CD4-positive, alpha-beta T cell treated with Interleukin-4 for 1 hour (primary cell): Measurements from ENCODE around the gene ZNF688.
"Not testable (repeated sequence)": the region's sequence is repeated elsewhere in the genome, so short reads cannot be mapped to it uniquely, and the experiment has no call there.

ENCODE experiments used
- DNase-seq, 2 donors: peaks; one replicate each; pipeline ENCODE4 v3.0.0-alpha.2; 2020 to 2022

The ZNF688 gene

DNA sequence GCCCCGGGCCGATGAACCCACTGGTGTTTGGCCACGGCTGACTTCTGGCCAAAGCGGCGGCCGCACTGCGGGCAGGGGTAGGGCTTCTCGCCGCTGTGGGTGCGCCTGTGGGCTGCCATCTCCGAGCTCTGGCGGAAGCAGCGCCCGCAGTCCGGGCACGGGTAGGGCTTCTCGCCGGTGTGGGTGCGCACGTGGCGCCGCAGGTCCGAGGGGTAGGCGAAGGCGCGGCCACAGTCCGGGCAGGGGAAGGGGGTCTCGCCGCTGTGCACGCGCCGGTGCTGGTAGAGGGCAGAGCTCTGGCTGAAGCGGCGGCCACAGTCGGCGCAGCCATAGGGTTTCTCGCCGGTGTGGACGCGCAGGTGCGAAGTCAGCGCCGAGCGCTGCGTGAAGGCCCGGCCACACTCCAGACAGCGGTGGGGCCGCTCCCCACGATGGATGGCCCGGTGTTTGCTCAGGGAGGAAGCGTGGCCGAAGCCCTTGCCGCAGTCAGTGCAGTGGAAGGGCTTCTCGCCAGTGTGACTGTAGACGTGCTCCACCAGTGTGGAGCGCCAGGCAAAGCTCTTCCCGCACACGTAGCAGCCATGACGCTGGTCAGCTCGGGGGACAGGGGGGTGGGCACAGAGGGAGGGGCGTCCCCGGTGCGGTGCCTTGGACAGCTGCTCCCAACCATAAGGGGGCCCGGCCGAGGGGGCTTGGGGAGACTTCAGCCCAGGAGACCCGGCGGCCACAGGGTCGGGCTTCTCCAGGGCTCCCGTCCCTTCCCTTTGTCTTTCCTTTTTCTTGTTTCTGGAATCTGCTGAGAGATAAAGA is 16.0 kb downstream of the ZNF688 start:
- no peak for DNase-seq

DNA sequence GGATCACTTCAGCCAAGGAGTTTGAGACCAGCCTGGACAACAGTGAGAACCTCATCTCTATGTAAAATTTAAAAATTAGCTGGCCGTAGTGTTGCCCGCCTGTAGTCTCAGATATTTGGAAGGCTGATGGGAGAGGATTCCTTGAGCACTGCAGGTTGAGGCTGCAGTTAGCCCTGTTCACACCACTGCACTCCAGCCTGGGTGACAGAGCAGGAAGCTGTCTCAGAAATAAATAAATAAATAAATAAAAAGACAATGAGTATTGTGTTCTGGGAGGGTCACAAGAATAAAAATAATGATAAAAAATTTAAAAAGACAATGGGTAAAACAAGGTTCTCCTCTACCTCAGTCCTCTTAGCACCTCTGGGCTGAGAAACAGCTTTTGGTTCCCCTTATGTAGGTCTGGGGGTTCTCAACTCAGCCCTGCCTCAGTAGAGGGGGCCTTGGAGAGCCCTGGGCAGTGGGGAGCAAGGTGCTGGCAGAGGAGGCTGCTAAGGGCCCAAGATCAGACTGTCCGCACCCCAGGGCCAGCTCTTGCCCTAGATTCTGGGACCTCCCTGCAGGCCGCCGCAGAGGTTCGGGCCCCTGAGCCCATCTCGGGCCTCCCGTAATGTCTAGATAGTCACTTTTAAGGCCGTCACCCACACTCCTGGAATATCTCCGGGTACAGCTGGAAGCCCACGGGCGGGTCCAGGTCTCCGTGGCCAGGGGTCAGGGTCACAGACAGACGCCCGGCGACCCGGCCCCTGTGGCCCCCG is 16.8 kb downstream of the ZNF688 start:
- no peak for DNase-seq

GRCh38 chr16:30553393-30553899 is 18.1 kb downstream of the ZNF688 start:
- no peak for DNase-seq

- DNase-seq: no peak
Measured at GRCh38 chr16:30552956-30553355, 18.6 kb downstream of the ZNF688 start.

GRCh38 chr16:30551781-30552180 is 19.7 kb downstream of the ZNF688 start:
- DNase-seq: peak; percentile 65 to 89

DNA sequence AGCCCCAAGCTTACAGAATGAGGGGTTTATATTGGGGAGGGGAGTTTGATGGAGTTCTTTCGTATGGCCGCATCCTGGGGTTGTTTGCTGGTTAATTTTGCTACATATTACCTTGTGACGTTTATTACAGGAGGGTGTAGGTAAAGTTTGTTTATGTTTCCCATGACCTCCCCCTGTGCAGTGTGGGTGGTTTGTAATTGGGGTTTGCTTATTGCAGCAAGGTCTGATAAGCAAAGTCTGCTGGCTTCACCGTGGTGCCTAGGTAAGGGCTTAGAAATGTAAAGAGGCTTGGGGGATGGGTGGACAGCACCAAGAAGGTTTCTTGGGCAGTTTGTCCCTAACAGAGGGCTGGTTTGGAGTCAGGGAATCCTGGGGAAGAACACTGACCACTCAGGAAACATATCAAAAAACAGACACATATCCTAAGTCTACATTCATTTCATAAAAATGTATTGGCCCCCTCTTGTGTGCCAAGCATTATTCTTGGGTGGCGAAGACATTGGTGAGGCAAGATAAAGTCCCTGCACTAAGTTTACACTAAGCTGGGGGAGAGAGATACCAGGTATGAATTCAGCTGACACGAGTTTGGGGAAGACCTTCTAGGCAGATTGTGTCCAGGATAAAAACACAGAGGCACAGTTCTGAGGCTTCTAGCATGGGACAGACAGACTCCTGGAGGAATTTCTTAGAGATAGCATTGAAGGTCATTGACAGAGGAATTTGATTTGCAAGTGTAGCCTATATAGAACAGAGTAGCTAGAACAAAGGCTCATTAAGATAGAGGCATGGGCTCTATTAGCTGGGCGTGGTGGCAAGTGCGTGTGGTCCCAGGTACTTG is 22.9 kb downstream of the ZNF688 start:
- no peak for DNase-seq

GRCh38 chr16:30546115-30546514 is 25.4 kb downstream of the ZNF688 start:
- no peak for DNase-seq

GRCh38 chr16:30543067-30543466 is 28.4 kb downstream of the ZNF688 start:
- DNase-seq: no peak

DNA sequence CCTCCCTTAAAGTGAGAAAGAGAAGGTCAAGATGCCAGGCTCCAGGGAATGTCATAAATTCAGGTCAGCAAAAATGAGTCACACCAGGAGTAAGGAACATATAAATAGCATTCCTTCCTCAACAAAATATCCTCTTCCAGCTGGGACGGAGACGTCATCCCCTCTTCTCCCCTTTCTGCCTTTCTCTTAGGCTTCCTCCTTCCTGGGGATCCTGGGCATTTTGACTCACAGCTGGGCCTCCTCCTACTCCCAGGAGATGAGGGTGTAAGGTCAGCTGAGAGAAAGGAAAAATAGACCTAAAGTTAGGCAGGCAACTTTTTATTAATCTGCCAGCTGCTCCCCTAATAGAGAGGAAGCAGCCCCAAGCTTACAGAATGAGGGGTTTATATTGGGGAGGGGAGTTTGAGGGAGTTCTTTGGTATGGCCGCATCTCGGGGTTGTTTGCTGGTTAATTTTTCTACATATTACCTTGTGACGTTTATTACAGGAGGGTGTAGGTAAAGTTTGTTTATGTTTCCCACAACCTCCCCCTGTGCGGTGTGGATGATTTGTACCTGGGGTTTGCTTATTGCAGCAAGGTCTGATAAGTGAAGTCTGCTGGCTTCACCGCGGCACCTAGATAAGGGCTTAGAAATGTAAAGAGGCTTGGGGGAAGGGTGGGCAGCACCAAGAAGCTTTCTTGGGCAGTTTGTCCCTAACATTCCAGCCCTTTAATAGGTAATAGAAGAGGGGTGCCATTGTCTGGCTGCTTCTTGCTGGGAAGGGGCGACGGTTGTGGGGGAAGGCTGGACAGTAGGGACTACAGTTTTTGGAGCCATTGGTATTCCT is 29.8 kb downstream of the ZNF688 start:
- DNase-seq: no peak

DNA sequence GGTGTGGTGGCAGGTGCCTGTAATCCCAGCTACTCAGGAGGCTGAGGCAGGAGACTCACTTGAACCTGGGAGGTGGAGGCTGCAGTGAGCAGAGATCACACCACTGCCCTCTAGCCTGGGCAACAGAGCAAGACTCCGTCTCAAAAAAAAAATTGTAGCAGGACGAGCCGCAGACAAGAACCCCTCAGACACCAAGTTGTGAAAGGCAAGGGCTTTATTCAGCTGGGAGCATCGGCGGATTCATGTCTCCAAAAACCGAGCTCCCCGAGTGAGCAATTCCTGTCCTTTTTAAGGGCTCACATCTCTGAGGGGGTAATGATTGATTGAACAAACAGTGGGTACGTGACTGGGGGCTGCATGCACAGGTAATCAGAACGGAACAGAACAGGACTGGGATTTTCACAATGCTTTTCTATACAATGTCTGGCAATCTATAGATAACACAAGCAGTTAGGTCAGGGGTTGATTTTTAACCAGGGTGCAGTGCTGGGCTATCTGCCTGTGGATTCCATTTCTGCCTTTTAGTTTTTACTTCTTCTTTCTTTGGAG is 30.5 kb downstream of the ZNF688 start:
- DNase-seq: not testable (repeated sequence)

DNA sequence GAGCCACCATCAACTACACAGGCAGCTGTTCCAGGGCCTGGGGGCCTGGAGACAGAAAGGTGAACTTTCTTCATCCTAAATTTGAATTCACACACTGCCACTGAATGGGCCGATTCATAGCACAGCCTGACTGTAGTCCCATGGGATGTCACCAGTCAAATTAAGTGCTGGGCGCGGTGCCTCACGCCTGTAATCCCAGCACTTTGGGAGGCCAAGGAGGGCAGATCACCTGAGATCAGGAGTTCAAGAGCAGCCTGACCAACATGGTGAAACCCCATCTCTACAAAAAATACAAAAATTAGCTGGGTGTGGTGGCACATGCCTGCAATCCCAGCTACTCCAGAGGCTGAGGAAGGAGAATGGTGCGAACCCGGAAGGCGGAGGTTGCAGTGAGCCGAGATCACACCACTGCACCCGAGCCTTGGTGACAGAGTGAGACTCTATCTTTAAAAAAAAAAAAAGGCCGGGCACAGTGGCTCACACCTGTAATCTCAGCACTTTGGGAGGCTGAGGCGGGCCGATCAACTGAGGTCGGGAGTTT is 31.5 kb downstream of the ZNF688 start:
- DNase-seq: not testable (repeated sequence)

DNA sequence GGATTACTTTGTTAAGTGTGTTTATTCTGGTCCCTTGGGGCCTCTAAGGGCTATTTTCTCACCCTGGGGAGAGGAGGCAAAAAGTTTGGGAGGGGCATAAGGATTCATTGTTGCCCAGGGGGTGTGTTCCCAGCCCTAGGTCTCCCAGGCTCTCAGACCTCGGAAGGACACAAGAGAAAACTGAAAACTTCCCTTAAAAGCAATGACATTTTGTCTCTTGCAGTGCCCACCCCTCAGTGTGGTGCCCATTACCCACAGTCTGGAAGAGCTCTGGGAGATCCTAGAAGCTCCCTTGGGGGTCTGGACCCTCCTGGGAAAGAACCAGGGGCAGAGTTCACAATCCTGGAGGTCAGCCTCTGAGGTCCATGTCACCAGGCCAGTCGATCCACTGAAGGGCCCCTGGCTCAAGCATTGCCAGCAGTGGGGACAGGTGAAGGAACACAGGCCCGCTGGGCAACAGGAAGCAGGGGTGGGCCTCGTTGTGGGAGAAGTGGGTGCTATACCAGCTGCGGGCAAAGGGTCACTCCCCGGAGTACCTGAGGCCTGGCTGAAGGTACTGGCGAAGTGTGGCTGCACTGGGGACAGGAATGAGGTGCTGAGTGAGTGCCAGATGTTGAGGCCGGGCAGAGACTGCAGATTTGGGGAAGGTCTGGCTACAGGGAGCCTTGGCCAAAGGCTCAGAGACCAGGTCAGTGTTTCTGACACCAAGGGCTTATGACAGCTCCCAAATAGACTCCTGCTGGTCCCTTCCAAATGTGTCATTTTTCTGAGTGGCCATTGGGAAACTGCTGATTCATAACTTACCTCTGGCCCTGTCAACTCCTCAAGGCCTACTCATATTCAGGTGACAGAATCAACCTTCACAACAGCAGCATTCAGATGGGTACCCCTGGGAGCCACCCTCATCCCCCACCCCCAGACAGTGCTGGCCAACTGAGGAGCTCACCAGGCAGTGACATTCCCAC is 32.2 kb downstream of the ZNF688 start:
- no peak for DNase-seq

DNA sequence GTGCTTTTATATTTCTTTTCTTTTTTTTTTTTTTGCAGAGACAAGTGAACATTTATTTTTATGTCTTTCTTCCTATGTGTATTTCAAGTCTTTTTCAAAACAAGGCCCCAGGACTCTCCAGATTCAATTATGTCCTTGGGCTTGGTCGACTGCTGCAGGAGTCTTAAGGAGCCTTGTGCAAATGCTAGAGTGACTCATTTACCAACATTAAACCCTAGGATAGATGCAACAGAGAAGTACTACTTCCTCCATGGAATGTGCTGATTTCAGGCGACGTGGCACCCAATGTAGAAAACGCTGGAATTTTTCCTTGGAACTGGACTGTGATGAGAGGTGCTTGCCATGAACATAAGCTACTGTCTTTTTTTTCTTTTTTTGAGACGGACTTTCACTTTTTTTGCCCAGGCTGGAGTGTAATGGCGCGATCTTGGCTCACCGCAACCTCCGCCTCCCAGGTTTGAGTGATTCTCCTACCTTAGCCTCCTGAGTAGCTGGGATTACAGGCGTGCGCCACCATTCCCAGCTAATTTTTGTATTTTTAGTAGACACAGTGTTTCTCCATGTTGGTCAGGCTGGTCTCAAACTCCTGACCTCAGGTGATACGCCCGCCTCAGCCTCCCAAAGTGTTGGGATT is 35.0 kb downstream of the ZNF688 start:
- DNase-seq: not testable (repeated sequence)

- DNase-seq: peak; percentile 66 to 69
Measured at GRCh38 chr16:30535777-30536190, 35.7 kb downstream of the ZNF688 start.

GRCh38 chr16:30535106-30535776 is 36.3 kb downstream of the ZNF688 start:
- DNase-seq: no peak

DNA sequence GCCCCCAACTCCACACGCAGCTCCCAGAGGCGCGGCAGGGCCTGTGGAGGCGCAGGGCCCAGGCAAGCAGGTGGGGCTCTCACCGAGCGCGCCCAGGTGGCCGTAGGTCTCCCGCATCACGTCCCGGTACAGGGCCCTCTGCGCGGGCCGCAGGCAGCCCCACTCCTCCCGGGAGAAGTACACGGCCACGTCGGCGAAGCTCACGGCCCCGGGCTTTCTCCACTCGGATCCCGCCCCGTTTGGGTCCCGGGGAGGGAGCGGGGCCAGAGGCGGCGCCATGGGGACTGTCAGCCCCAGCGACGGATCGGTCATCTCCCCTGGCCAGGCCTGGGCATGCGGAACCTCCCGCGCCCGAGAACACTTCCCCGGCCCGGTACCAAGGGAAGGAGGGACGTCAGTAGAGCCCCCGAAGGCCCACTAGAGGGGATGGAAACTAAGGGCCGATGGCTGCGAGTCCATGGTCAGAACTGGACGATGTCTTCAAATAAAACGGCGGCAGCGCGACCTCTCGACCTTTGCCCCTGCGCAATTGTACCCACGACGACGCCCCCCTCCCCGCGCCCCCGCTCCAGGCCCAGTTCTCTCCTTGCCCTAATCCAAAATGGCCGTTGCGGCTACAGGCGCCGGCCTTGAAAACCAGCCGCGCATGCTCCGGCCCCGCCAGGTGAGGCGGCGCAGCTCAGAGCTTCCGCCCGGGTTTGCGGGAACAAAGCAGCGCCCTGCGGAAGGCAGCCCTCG is 37.0 kb downstream of the ZNF688 start, which contains the start of gene ZNF747:
ZNF747 (minus strand) TSS at position 491 of the 738 bp plus-strand sequence; CDS start at position 312, 179 bp downstream.
- DNase-seq: peak; percentile 91 to 93

GRCh38 chr16:30533748-30534367 is 37.7 kb downstream of the ZNF688 start:
- no peak for DNase-seq

GRCh38 chr16:30533146-30533522 is 38.4 kb downstream of the ZNF688 start:
- DNase-seq: no peak
